ENCODE data around the gene FGFR2.

The FGFR2 gene

DNA sequence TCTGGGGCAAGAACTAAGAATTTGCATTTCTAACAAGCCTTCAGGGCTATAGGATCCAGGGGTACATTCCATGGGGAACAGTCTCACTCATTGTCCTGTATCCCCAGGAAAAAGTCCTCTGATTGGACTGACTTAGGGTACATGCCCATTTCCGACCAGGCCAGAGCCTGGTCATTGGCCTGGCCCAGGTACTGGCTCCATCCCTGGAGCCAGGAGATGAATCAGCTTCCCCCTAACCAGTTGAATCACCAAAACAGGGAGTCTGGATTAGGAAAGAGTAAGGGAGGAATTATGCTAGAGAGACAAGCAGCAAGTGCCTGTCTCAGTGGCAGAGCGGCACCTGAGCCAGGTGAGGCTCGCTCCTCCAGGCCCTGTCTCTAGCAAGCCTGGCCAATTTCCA is 137.5 kb downstream of the FGFR2 start:
- TF ChIP-seq CTCF (IDR thresholded peaks at IDR 0.05; ENCODE audit: low read depth, low read length, missing control alignments) = no peak

GRCh38 chr10:121459622-121460453 is 138.4 kb downstream of the FGFR2 start:
- no peak for TF ChIP-seq CTCF (IDR thresholded peaks at IDR 0.05; ENCODE audit: low read depth, low read length, missing control alignments)
- no peak overlapping the region for H3K4me3 ChIP-seq (replicated peaks; ENCODE audit: low read depth, low read length)
- DNase-seq (ENCODE audit: extremely low read depth, low read depth) = no peak

More for the DNA sequence above, 137.5 kb downstream of the FGFR2 start:
- DNase-seq (ENCODE audit: extremely low read depth, low read depth) = no peak
- no peak overlapping the region for H3K4me3 ChIP-seq (replicated peaks; ENCODE audit: low read depth, low read length)

DNA sequence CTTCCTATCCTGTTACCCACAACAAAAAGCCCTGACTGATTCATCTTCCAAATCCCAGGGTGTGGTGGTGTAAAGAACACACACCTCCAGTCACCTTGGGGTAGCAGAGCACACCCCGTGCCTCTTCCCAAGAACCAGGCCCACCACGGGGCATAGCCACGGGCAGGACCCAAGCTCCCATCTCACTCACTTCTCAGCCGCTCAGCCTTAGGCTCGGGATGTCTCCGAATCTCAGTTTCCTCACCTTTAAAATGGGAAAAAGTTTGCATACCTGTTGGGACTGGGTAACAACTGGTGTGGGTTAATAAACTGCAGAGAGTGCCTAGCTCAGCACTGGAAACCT is 139.0 kb downstream of the FGFR2 start:
- no peak for DNase-seq (ENCODE audit: extremely low read depth, low read depth)
- no peak overlapping the region for H3K4me3 ChIP-seq (replicated peaks; ENCODE audit: low read depth, low read length)
- TF ChIP-seq CTCF (IDR thresholded peaks at IDR 0.05; ENCODE audit: low read depth, low read length, missing control alignments) = no peak

- no peak overlapping the region for H3K4me3 ChIP-seq (replicated peaks; ENCODE audit: low read depth, low read length)
- TF ChIP-seq CTCF (IDR thresholded peaks at IDR 0.05; ENCODE audit: low read depth, low read length, missing control alignments) = no peak
- no peak for DNase-seq (ENCODE audit: extremely low read depth, low read depth)
Measured at GRCh38 chr10:121457729-121458128, 140.5 kb downstream of the FGFR2 start.

GRCh38 chr10:121455377-121455776 is 142.9 kb downstream of the FGFR2 start:
- H3K4me3 ChIP-seq (replicated peaks; ENCODE audit: low read depth, low read length) = no peak overlapping the region
- no peak for DNase-seq (ENCODE audit: extremely low read depth, low read depth)
- no peak for TF ChIP-seq CTCF (IDR thresholded peaks at IDR 0.05; ENCODE audit: low read depth, low read length, missing control alignments)

DNA sequence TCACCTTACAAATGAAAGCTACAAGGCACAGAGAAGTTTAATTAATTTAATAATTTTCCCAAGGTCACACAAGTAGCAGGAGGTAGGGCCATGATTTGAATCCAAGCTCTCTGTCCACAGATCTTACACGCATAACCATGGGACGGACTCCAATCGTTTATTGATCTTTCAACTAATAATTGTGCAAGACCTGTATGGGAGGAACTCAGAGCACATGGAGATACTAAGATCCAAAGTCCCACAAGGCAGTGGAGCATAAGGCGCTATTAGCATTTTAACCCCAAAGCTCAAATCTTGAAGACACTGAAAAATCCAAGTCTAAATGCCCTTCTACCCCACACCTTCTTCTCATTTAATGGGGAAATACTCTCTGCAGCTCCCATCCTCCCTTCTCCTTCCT is 143.5 kb downstream of the FGFR2 start:
- H3K4me3 ChIP-seq (replicated peaks; ENCODE audit: low read depth, low read length) = no peak overlapping the region
- no peak for TF ChIP-seq CTCF (IDR thresholded peaks at IDR 0.05; ENCODE audit: low read depth, low read length, missing control alignments)

DNA sequence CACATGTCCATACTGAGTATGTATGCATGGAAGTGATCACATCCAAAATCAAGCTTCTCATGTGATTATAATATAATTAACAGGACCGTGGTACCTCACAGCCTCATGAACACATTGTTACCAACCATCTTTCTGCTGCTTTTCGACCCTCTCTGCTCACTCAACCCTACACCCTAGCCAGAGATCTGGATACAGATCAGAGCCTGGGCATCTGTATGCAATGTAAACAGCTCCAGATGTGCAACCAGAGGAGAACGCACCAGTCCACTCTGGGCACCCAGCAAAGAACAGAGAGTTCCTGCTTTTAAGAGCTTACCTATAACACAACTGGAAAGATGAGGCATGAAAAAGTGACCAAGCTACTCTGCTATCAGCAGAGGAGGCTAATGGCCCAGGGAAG is 145.1 kb downstream of the FGFR2 start:
- DNase-seq (ENCODE audit: extremely low read depth, low read depth) = no peak
- no peak for TF ChIP-seq CTCF (IDR thresholded peaks at IDR 0.05; ENCODE audit: low read depth, low read length, missing control alignments)
- no peak overlapping the region for H3K4me3 ChIP-seq (replicated peaks; ENCODE audit: low read depth, low read length)

More for the DNA sequence above, 143.5 kb downstream of the FGFR2 start:
- no peak for DNase-seq (ENCODE audit: extremely low read depth, low read depth)
